HEK293 (cell line): ENCODE measurements around the gene SLC35G6.

Experiments
- BCL6B ChIP-seq: fragments of 450-650 bp; formaldehyde crosslinking; IDR thresholded peaks from 2 replicates; pipeline ENCODE4 v1.5.1; 2017; ENCODE audit warnings: missing biosample characterization, missing genetic modification characterization
- EGR2 ChIP-seq: fragments of 450-650 bp; formaldehyde crosslinking; IDR thresholded peaks from 2 replicates; pipeline ENCODE4 v1.5.1; 2016; ENCODE audit warnings: low read depth, missing biosample characterization, missing genetic modification characterization
- KLF1 ChIP-seq: fragments of 450-650 bp; formaldehyde crosslinking; IDR thresholded peaks from 2 replicates; pipeline ENCODE4 v1.5.1; 2016; ENCODE audit warnings: missing biosample characterization, missing genetic modification characterization
- KLF10 ChIP-seq: fragments of 450-650 bp; IDR thresholded peaks from 2 replicates; pipeline ENCODE4 v1.5.1; 2018; ENCODE audit warnings: missing biosample characterization, mild to moderate bottlenecking, missing genetic modification characterization
- KLF9 ChIP-seq: fragments of 450-650 bp; formaldehyde crosslinking; IDR thresholded peaks from 2 replicates; pipeline ENCODE4 v1.5.1; 2016; ENCODE audit warnings: missing biosample characterization, missing genetic modification characterization, low read depth
- PRDM10 ChIP-seq: fragments of 450-650 bp; formaldehyde crosslinking; IDR thresholded peaks from 2 replicates; pipeline ENCODE4 v1.5.1; 2016; ENCODE audit warnings: missing biosample characterization, missing genetic modification characterization
- RBAK ChIP-seq: fragments of 450-650 bp; formaldehyde crosslinking; IDR thresholded peaks from 2 replicates; pipeline ENCODE4 v1.5.1; 2016; ENCODE audit warnings: missing biosample characterization, missing genetic modification characterization
- SALL2 ChIP-seq: fragments of 450-650 bp; formaldehyde crosslinking; IDR thresholded peaks from 2 replicates; pipeline ENCODE4 v1.5.0; 2017; ENCODE audit warnings: missing biosample characterization, mild to moderate bottlenecking, missing genetic modification characterization, borderline replicate concordance
- TCF7L2 ChIP-seq: IDR thresholded peaks from 2 replicates; pipeline ENCODE4 v1.6.1; 2011; ENCODE audit warnings: low read depth, mild to moderate bottlenecking, inconsistent platforms, low read length, moderate library complexity, borderline replicate concordance
- YY2 ChIP-seq: fragments of 450-650 bp; formaldehyde crosslinking; IDR thresholded peaks from 2 replicates; pipeline ENCODE4 v1.5.1; 2016; ENCODE audit warnings: missing biosample characterization, missing genetic modification characterization
- ZBTB10 ChIP-seq: fragments of 450-650 bp; formaldehyde crosslinking; IDR thresholded peaks from 2 replicates; pipeline ENCODE4 v1.5.1; 2016; ENCODE audit warnings: missing biosample characterization, missing genetic modification characterization
- ZBTB21 ChIP-seq: fragments of 450-650 bp; formaldehyde crosslinking; IDR thresholded peaks from 2 replicates; pipeline ENCODE4 v1.5.1; 2017; ENCODE audit warnings: missing biosample characterization, missing genetic modification characterization
- ZFP37 ChIP-seq: fragments of 450-650 bp; formaldehyde crosslinking; IDR thresholded peaks from 2 replicates; pipeline ENCODE4 v1.5.1; 2016; ENCODE audit warnings: missing biosample characterization, missing genetic modification characterization
- ZNF114 ChIP-seq: fragments of 450-650 bp; formaldehyde crosslinking; IDR thresholded peaks from 2 replicates; pipeline ENCODE4 v1.5.0; 2017; ENCODE audit warnings: missing biosample characterization, missing genetic modification characterization
- ZNF121 ChIP-seq: fragments of 450-650 bp; formaldehyde crosslinking; IDR thresholded peaks from 2 replicates; pipeline ENCODE4 v1.5.1; 2016; ENCODE audit warnings: missing biosample characterization, missing genetic modification characterization
- ZNF155 ChIP-seq: fragments of 450-650 bp; formaldehyde crosslinking; IDR thresholded peaks from 2 replicates; pipeline ENCODE4 v1.5.1; 2016; ENCODE audit warnings: missing biosample characterization, missing genetic modification characterization
- ZNF292 ChIP-seq: fragments of 450-650 bp; formaldehyde crosslinking; IDR thresholded peaks from 2 replicates; pipeline ENCODE4 v1.5.1; 2016; ENCODE audit warnings: low read depth, missing biosample characterization, missing genetic modification characterization, borderline replicate concordance
- ZNF350 ChIP-seq: fragments of 450-650 bp; formaldehyde crosslinking; IDR thresholded peaks from 2 replicates; pipeline ENCODE4 v1.5.0; 2017; ENCODE audit warnings: missing biosample characterization, mild to moderate bottlenecking, missing genetic modification characterization
- ZNF416 ChIP-seq: fragments of 450-650 bp; formaldehyde crosslinking; IDR thresholded peaks from 2 replicates; pipeline ENCODE4 v1.5.1; 2016; ENCODE audit warnings: missing biosample characterization, missing genetic modification characterization
- ZNF423 ChIP-seq: fragments of 450-650 bp; formaldehyde crosslinking; IDR thresholded peaks from 2 replicates; pipeline ENCODE4 v1.5.1; 2016; ENCODE audit warnings: missing biosample characterization, missing genetic modification characterization
- ZNF501 ChIP-seq: fragments of 450-650 bp; formaldehyde crosslinking; IDR thresholded peaks from 2 replicates; pipeline ENCODE4 v1.5.1; 2016; ENCODE audit warnings: missing biosample characterization, missing genetic modification characterization
- ZNF544 ChIP-seq: fragments of 450-650 bp; formaldehyde crosslinking; IDR thresholded peaks from 2 replicates; pipeline ENCODE4 v1.5.0; 2017; ENCODE audit warnings: missing biosample characterization, missing genetic modification characterization
- ZNF558 ChIP-seq: fragments of 450-650 bp; formaldehyde crosslinking; IDR thresholded peaks from 2 replicates; pipeline ENCODE4 v1.5.1; 2016; ENCODE audit warnings: missing biosample characterization, missing genetic modification characterization
- ZNF560 ChIP-seq: fragments of 450-650 bp; formaldehyde crosslinking; IDR thresholded peaks from 2 replicates; pipeline ENCODE4 v1.5.1; 2017; ENCODE audit warnings: missing biosample characterization, missing genetic modification characterization, borderline replicate concordance
- ZNF561 ChIP-seq: fragments of 450-650 bp; IDR thresholded peaks from 2 replicates; pipeline ENCODE4 v1.5.1; 2018; ENCODE audit warnings: missing biosample characterization, missing genetic modification characterization, borderline replicate concordance
- ZNF639 ChIP-seq: fragments of 450-650 bp; formaldehyde crosslinking; IDR thresholded peaks from 2 replicates; pipeline ENCODE4 v1.5.1; 2016; ENCODE audit warnings: missing biosample characterization, missing genetic modification characterization
- ZNF677 ChIP-seq: fragments of 450-650 bp; IDR thresholded peaks from 2 replicates; pipeline ENCODE4 v1.5.0; 2018; ENCODE audit warnings: missing biosample characterization, mild to moderate bottlenecking, missing genetic modification characterization, moderate library complexity
- ZNF707 ChIP-seq: fragments of 450-650 bp; formaldehyde crosslinking; IDR thresholded peaks from 2 replicates; pipeline ENCODE4 v1.5.1; 2016; ENCODE audit warnings: missing biosample characterization, missing genetic modification characterization
- ZSCAN18 ChIP-seq: fragments of 450-650 bp; formaldehyde crosslinking; IDR thresholded peaks from 2 replicates; pipeline ENCODE4 v1.5.1; 2016; ENCODE audit warnings: missing biosample characterization, missing genetic modification characterization
- ZSCAN23 ChIP-seq: fragments of 450-650 bp; formaldehyde crosslinking; IDR thresholded peaks from 2 replicates; pipeline ENCODE4 v1.5.1; 2016; ENCODE audit warnings: missing biosample characterization, missing genetic modification characterization

SLC35G6 gene

GRCh38 chr17:7440113-7440833, 41.0 kb upstream of the SLC35G6 start (continued):
- TF ChIP-seq ZNF639 (peak; percentile 73), TCF7L2 (no peak), PRDM10 (tag by site-specific recombination) (peak; percentile 100), ZNF350 (tag by site-specific recombination) (no peak), ZBTB21 (0 out of 2 replicates have a peak, but pooled peaks have one; percentile 21), KLF1 (tag by site-specific recombination) (peak; percentile 26; the same call in 1 of the 2 replicates), KLF9 (tag by site-specific recombination) (peak; percentile 59; the same call in 1 of the 2 replicates), ZNF155 (tag by site-specific recombination) (no peak), ZSCAN18 (no peak), ZNF560 (tag by site-specific recombination) (no peak), ZBTB10 (tag by site-specific recombination) (peak; percentile 51; the same call in 1 of the 2 replicates), ZNF423 (tag by site-specific recombination) (peak; percentile 94), ZNF416 (no peak), EGR2 (tag by site-specific recombination) (no peak), ZNF544 (tag by site-specific recombination) (no peak), ZNF707 (tag by site-specific recombination) (no peak), ZNF501 (tag by site-specific recombination) (peak; percentile 54; the same call in 1 of the 2 replicates), SALL2 (tag by site-specific recombination) (no peak), ZNF114 (no peak), BCL6B (tag by site-specific recombination) (no peak; the same call in 1 of the 2 replicates), ZNF121 (tag by site-specific recombination) (no peak), KLF10 (tag by site-specific recombination) (no peak; the same call in 1 of the 2 replicates), ZSCAN23 (0 out of 2 replicates have a peak, but pooled peaks have one; percentile 38), ZNF677 (no peak), RBAK (tag by site-specific recombination) (no peak), ZNF292 (no peak), ZNF558 (tag by site-specific recombination) (0 out of 2 replicates have a peak, but pooled peaks have one; percentile 47), ZNF561 (no peak), YY2 (no peak), ZFP37 (0 out of 2 replicates have a peak, but pooled peaks have one; percentile 61)
